Adrenal gland (tissue), 12 donors: ENCODE measurements around the gene UBC. TPM values are rescaled to one million over a fixed set of nuclear protein-coding genes. Genes with fewer than 3 reads are reported as not detected.

Experiments
- DNase-seq, 7 donors: peaks; one replicate each; pipeline ENCODE4 v3.0.0-alpha.2; 2019 to 2020
- H3K27ac ChIP-seq, 5 donors: fragments of 200-600 bp; sonication (generic) in 4 of 5; 1 replicate in 3 of 5; 2 replicates in 2 of 5; pipeline versions ENCODE4 v1.5.1 to v1.8.0; 2016 to 2020; ENCODE audit warnings: mild to moderate bottlenecking in 1 of 5
- H3K27me3 ChIP-seq: fragments of 200-600 bp; 2 replicates; pipeline ENCODE4 v1.8.0; 2021
- H3K36me3 ChIP-seq, 2 donors: fragments of 200-600 bp; replicated peaks in 1 of 2; 1 replicate in 1 of 2; 2 replicates in 1 of 2; pipeline versions ENCODE4 v1.5.1 to v1.8.0; 2018 to 2022
- H3K4me1 ChIP-seq, 2 donors: fragments of 200-600 bp; replicated peaks in 1 of 2; 1 replicate in 1 of 2; 2 replicates in 1 of 2; pipeline versions ENCODE4 v1.5.1 to v1.8.0; 2018 to 2021
- H3K4me3 ChIP-seq, 4 donors: fragments of 200-600 bp; sonication (generic) in 3 of 4; one replicate each; pipeline ENCODE4 v1.5.1; 2016 to 2018
- H3K9me3 ChIP-seq, 3 donors: fragments of 200-600 bp; sonication (generic) in 1 of 3; replicated peaks in 1 of 3; 1 replicate in 2 of 3; 2 replicates in 1 of 3; pipeline versions ENCODE4 v1.5.1 to v1.8.0; 2016 to 2021
- POLR2A ChIP-seq, 2 donors: fragments of 450-650 bp; IDR thresholded peaks; one replicate each; pipeline ENCODE4 v1.6.1; 2017; ENCODE audit warnings: antibody characterized with exemption in 2 of 2, mild to moderate bottlenecking in 2 of 2, moderate library complexity in 1 of 2
- WGBS, 4 donors: extraction: QIAGEN DNeasy Blood & Tissue Kit in 2 of 4; methylation state at CpG; one replicate each; pipeline versions ENCODE4 v1.1.5 to v1.1.7; 2013 to 2017; 5-methylcytosine and 5-hydroxymethylcytosine counted together
- intact Hi-C, 2 donors: fragments of 100-400 bp; cut with DNase I; formaldehyde crosslinking; loops; one replicate each; pipeline versions ENCODE4 v1.14.1 to v1.15.0; 2022 to 2023
- polyA plus RNA-seq, 3 donors: library from polyadenylated mRNA; stranded (reverse); fragments of 200-250 nt in 2 of 3; fragments of 350-450 nt in 1 of 3; fragmentation: Illumina TruSeq in 1 of 3; extraction: RNeasy Lipid Tissue Mini Kit (QIAGEN cat#74804) in 1 of 3; gene quantifications; one replicate each; pipeline ENCODE4 v1.2.3, GENCODE V29; 2013 to 2014
- total RNA-seq, 9 donors: library from RNA; depleted of rRNA in 4 of 9; stranded (reverse); fragments of >200 nt in 4 of 9; fragments of 120-200 nt in 1 of 9; fragmentation: NEBNext Ultra II Directional in 1 of 9; extraction: Animal tissue kit (Norgen Biotek cat#: 25700) in 1 of 9; gene quantifications; one replicate each; pipeline versions ENCODE4 v1.1.0 to v1.2.4, GENCODE V29; 2013 to 2023
- TF ChIP-seq, protein P1 (sequence below), 6 experiments: fragments of 450-650 bp in 4 of 6; fragments of 200-600 bp in 2 of 6; sonication (generic) in 1 of 6; IDR thresholded peaks; 1 replicate in 5 of 6; 2 replicates in 1 of 6; pipeline versions ENCODE4 v1.5.1 to v1.8.0; 2016 to 2021; ENCODE audit warnings: antibody characterized with exemption in 6 of 6, mild to moderate bottlenecking in 2 of 6, moderate library complexity in 1 of 6
- donor health status: healthy with polysubstance abuse.
- donor health status: Bipolar disorder and iron deficiency.
- donor health status: DM: yes; HTN: yes; CAD: no.
- donor health status: DM: no; HTN: no; CAD: no.
- donor health status: DM: no; HTN: no; CAD: no.
- donor health status: DM: yes; HTN: yes; CAD: no.

Gene UBC
- total and polyA plus RNA-seq, 12 donors: 797 to 1,869 (median 1,116) TPM

DNA sequence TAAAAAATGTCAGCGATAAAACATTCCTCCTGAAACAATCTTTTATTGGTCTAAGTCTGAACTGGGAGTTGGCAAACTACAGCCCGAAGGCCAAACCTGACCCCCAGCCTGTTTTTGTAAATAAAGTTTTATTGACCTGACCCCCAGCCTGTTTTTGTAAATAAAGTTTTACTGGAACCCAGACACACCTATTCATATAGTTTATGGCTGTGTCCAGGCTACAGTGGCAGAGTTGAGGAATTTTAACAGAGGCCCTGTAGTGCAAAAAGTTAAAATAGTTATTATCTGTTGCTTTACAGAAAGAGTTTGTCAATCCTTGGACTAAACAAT, 38.7 kb downstream of the UBC start:
- no peaks in the 10 kb centered on the region for H3K9me3 ChIP-seq
- no peaks in the 10 kb centered on the region for H3K27me3 ChIP-seq
- H3K27ac ChIP-seq: no peak overlapping the region
- intact Hi-C loops: no loop called here
- 61 to 95% (median 89%) methylated on average over 2 of the region's 2 CpGs for WGBS, 4 donors
- H3K4me3 ChIP-seq: no peak overlapping the region
- TF ChIP-seq, protein P1, sequence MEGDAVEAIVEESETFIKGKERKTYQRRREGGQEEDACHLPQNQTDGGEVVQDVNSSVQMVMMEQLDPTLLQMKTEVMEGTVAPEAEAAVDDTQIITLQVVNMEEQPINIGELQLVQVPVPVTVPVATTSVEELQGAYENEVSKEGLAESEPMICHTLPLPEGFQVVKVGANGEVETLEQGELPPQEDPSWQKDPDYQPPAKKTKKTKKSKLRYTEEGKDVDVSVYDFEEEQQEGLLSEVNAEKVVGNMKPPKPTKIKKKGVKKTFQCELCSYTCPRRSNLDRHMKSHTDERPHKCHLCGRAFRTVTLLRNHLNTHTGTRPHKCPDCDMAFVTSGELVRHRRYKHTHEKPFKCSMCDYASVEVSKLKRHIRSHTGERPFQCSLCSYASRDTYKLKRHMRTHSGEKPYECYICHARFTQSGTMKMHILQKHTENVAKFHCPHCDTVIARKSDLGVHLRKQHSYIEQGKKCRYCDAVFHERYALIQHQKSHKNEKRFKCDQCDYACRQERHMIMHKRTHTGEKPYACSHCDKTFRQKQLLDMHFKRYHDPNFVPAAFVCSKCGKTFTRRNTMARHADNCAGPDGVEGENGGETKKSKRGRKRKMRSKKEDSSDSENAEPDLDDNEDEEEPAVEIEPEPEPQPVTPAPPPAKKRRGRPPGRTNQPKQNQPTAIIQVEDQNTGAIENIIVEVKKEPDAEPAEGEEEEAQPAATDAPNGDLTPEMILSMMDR (IDR thresholded peaks at IDR 0.05): no peak
- TF ChIP-seq POLR2A (IDR thresholded peaks at IDR 0.05): no peak
- peaks cover 0 to 14% of the 10 kb centered on the region in 2 donors for H3K4me1 ChIP-seq
- H3K36me3 ChIP-seq: no peaks in the 10 kb centered on the region
- no peak for DNase-seq

DNA sequence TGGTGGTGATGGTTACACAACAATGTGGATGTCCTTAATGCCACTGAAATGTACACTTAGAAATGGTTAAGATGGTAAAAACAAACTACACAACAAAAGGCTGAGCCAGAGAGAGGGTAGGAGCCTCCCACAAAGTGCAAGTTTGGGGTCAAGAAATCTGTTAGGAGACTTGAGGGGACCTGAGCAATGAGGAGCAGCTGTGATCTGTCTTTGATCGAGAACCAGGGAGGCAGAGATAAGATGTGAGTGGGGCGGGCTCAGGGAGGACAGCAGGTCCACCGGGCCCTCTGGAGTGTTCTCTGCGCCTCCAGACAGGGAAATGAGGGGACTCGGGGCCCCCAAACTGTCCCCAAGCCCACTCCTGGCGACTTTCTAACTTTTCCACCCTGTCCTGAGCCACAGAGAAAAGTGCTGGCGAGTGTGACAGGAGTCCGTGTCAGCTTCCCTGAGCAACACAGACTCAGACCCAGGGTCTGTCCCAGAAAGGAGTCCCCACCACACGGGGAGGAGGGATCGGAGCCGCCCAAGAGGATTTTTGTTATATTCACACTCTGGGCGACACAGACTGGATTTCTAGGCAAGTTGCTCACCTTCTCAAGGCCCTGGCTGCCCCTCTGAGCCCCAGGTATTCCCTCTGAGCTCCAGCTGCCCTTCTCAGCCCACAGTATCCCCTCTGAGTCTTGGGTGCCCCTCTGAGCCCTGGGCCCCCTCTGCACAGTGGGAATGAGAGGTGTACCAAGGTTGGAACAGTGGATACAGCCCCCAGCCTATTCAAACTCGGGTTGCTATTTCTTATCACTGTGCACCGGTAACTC, 39.3 kb downstream of the UBC start:
- 71 to 84% (median 76%) methylated on average over 5 to 14 of the region's 14 CpGs for WGBS, 4 donors

DNA sequence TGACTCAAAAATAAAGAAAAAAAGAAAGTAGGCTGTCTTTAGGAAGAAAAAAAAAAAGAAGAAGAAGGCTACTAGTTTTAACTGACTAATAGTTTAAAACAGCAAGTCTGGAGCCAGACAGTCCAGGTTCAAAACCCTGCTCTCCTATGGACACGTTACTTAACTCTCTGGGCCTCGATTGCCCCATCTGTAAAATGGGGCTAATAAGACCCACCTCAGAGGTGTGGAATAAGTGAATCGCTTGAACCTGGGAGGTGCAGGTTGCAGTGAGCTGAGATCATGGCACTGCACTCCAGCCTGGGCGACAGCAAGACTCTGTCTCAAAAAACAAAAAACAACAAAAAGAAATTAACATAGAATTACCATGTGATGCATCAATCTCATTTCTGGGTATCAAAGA, 40.3 kb downstream of the UBC start:
- no peak overlapping the region for H3K4me3 ChIP-seq
- TF ChIP-seq POLR2A (IDR thresholded peaks at IDR 0.05): no peak
- TF ChIP-seq, protein P1 (IDR thresholded peaks at IDR 0.05): no peak
- no peaks in the 10 kb centered on the region for H3K27me3 ChIP-seq
- H3K36me3 ChIP-seq: no peaks in the 10 kb centered on the region
- WGBS, 4 donors: 85 to 93% (median 89%) methylated on average over 4 of the region's 4 CpGs
- no peak for DNase-seq
- peaks cover 0 to 14% of the 10 kb centered on the region in 2 donors for H3K4me1 ChIP-seq
- H3K9me3 ChIP-seq: no peaks in the 10 kb centered on the region
- no peak overlapping the region for H3K27ac ChIP-seq
- intact Hi-C loops: no loop called here

More for the DNA sequence above, 39.3 kb downstream of the UBC start:
- H3K36me3 ChIP-seq: no peaks in the 10 kb centered on the region
- no peak overlapping the region for H3K4me3 ChIP-seq
- intact Hi-C loops: no loop called here
- TF ChIP-seq, protein P1 (IDR thresholded peaks at IDR 0.05): no peak
- TF ChIP-seq POLR2A (IDR thresholded peaks at IDR 0.05): no peak
- H3K27ac ChIP-seq: no peak overlapping the region
- DNase-seq: no peak
- H3K27me3 ChIP-seq: no peaks in the 10 kb centered on the region
- H3K9me3 ChIP-seq: no peaks in the 10 kb centered on the region
- peaks cover 0 to 14% of the 10 kb centered on the region in 2 donors for H3K4me1 ChIP-seq

DNA sequence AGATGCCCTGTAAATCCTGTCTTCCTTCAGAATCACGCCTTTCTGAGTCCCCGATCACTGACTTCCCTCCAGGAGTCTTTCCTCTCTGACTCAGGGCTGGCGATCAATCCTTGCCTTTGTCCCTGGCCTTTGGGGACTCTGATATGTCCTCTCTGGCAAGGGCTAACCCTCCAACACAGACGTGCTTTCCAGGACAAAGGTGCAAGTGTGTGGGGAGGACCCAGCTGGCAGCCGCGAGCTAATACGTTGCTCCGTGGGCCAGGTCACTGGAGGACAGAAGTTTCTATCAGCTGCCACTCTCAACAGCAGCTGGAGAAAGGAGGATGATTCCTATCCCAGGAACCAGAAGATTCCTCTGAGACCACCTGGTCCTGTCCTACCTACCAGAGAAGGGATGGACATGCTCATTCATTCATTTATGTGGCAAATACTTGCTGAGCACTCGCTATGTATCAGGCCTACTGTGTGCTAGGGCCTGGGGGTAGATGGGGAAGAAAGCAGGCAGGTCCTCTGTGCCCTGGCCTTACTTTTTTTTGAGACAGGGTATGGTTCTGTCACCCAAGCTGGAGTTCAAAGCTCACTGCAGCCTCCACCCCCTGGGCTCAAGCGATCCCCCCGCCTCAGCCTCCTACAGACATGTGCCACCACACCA, 42.3 kb downstream of the UBC start:
- Histone ChIP-seq H3K9me3 (no peaks in the 10 kb centered on the region), H3K4me1 (peaks cover 2 to 24% of the 10 kb centered on the region in 2 donors), H3K27me3 (no peaks in the 10 kb centered on the region), H3K4me3 (no peak overlapping the region), H3K27ac (peak overlapping the region; percentile 10 to 88 (median 78)), H3K36me3 (no peaks in the 10 kb centered on the region)
- 55 to 73% (median 61%) methylated on average over 11 of the region's 11 CpGs for WGBS, 4 donors
- TF ChIP-seq, protein P1 (IDR thresholded peaks at IDR 0.05): no peak
- TF ChIP-seq POLR2A (IDR thresholded peaks at IDR 0.05): peak in 1 of 2 donors; percentile 27
- DNase-seq: peak; percentile 66 to 93 (median 87)
- intact Hi-C loops: no loop called here
